Middle frontal gyrus (tissue), 1 donor: ENCODE measurements around the gene CSRNP3.

Experiments used
- DNase-seq: peaks from one replicate; pipeline ENCODE4 v3.0.0-alpha.2; 2015; ENCODE audit warnings: low spot score; ENCODE audit errors: extremely low spot score

CSRNP3 gene, protein sequence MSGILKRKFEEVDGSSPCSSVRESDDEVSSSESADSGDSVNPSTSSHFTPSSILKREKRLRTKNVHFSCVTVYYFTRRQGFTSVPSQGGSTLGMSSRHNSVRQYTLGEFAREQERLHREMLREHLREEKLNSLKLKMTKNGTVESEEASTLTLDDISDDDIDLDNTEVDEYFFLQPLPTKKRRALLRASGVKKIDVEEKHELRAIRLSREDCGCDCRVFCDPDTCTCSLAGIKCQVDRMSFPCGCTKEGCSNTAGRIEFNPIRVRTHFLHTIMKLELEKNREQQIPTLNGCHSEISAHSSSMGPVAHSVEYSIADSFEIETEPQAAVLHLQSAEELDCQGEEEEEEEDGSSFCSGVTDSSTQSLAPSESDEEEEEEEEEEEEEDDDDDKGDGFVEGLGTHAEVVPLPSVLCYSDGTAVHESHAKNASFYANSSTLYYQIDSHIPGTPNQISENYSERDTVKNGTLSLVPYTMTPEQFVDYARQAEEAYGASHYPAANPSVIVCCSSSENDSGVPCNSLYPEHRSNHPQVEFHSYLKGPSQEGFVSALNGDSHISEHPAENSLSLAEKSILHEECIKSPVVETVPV

DNA sequence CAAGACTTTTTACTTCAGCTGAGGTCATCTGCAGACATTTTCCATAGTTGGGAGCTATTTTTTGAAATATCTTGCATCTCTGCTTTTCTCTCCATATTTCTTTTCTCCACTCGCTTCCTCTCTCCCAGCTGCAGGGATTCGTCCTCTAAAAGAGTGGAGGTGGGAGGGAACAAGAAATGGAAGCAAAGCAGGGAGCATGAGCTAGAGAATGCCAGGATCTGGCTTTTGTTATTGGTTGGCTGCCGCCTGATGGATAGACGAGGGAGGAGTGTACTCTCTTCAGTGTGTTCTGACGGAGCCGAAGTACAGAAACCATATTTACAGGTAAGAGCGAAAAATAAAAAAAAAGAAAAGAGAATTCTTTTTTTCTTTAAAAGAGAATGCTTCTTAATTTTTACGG, at the start of gene CSRNP3:
CSRNP3 (plus strand) TSS at position 282 of the 400 bp plus-strand sequence. CDS start 125,368 bp downstream, outside the sequence.
- peak; percentile 85 for DNase-seq

DNA sequence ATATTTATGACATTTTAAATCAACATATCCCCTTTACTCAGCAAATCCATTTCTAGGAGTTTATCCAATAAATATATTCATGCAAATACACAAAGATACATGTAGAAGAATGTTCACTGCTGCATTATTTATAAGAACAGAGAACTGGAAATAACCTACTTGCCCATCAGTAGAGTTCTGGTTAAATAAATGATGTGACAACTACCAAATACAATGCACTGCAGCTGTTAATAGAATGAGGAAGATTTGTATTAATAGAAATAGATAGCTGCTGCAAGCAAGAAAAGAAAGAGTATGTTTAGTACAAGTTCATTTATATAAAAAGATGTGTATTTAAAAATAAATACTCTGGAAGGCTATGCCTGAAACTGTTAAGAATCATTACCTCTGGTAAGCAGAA, 49.3 kb upstream of the CSRNP3 start:
- DNase-seq, result no peak

DNA sequence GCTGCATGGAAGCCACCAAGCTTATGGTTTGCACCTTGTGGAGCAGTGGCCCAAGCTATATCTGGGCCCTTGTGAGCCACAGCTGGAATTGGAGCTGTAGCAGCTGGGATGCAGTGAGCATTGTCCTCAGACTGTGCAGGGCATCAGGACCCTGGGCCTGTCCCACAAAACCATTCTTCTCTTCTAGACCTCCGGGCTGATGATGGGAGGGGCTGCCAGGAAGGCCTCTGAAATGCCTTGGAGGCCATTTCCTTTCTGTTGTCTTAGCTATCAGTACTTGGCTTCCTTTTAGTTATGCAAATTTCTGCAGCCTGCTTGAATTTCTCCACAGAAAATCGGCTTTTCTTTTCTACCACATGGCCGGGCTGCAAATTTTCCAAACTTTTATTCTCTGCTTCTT, 46.4 kb upstream of the CSRNP3 start:
- DNase-seq, result no peak

DNA sequence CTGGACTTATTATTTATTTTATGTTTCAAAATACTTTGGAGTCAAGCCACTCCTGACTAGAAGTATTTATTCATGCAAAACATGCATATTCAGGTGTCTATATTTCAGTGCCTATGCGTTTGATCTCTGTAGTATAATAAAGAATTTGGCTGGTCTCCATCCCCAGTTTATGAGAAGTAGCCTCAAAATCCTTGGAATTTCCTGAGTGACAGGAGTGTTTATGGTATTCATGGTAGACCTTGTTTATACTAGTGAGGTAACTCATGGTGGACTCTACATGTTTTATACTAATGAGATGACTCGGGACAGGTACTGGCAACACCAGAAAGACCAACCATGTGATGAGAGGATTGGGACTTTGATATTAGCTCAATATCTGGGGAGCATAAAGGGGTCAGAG, 43.9 kb upstream of the CSRNP3 start:
- DNase-seq, result no peak

DNA sequence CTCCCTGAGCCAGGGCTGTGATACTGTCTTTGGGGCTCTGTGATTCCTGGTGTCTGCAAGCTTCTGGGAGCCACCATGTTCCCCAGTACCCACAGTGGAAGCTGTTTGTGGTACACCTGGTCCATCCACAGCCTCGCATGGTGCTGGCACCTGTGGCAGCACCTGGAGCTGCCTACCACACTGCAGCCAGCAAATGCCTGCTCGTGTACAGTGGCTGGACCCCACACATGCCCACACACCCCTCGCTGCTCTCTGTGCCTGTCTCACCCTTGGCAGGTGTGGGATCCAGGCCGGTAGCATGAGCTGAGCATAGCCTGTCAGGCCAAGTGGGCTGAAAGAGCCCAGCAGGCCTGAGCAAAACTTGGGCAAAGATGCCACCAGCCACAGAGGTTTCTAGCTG, 41.8 kb upstream of the CSRNP3 start:
- DNase-seq, result no peak

DNA sequence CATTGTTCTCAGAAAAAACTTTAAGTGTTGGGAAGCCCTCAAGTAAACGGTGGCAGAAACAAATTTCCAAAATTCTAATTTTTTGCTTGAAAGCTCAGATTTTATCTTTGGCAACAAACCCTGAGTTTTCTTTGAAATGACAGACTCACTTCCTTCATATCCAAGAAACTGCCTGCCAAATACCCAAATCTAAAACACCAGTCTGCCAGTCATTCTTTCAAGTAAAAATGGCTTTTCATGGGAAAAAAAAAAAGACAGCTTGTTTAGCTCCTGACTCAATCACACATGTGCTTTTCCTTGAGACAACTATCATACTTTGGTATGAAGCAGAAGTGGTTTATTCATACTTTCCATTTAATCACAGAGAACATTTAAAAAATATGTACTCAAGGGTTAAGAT, 40.6 kb upstream of the CSRNP3 start:
- no peak for DNase-seq

DNA sequence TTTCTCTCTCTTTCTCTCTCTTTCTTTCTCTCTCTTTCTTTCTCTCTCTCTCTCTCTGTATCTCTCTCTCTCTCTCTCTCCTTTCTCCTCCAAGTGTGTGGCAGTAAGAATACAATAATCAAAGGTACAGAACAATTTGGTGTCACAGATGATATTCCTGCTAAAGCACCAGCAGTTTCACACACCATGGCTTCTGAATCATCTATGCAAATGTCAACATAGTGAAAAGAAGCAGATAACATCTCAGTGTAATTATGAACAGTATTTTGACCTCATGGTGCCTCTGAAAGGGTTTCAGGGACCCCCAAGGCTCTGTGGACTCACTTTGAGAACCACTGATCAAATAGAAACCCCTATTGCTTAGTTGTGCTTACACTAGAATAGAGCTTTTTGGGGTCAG, 38.5 kb upstream of the CSRNP3 start:
- DNase-seq, result no peak

DNA sequence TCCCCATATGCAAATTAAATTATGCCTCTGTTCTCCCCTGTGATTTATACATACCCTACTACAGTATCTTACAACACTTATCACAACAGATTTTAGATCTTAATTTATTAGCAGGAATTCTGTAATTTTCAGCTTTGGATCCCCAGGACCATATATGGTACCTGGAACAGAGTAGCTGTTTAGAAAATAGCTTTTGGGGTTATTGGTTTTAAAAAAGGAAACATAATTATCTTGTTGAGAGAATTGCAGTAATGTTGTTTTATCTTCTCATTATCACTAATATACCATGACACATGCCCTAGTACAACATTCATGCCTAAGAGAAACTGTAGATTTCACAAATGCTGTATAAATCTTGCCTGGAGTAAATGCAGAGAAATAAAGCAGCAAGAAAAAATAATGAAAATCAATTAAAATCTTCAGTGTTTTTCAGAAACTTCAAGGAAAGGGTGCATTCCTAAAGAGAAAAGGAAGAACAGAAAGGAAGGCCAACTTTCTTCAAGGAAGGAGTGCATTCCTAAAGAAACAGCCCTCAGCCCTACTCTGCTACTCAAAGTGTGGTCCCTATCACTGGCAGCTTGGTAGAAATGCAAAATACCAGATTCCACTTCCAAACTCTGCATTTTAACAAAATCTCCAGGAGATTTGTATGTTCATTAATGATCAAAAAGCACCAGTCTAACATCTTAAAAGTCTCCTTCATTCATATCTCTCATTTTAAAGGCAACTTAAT, 37.1 kb upstream of the CSRNP3 start:
- DNase-seq, result no peak

DNA sequence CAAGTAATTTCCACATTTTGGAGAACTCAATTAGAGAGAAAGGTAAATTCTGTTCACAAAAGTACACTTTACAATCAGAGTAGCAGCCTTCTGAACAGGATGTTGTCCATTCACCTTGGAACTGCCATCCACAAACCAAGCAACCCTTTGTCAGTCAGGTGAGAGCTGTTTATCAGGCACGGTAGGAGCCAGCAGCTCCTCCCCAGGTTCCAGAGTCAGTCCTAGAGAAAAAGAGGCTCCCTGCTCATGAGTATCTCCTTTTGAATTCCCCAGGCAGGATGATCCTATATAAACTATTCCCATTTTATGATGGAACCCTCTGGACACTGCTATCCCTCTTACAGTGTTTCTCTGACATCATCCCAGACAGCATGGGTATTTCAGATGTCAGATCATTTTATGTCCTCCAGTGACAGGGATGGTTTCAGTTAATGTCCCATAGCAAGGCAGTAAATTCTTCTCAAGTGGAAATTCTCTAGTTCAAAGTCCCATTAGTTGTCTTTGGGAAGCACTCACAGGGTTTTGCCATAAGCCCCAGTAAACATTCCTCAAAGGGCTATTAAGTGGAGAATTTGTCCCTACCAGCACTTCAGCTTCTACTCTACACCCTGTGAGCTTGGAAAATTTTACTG, 34.5 kb upstream of the CSRNP3 start:
- no peak for DNase-seq

DNA sequence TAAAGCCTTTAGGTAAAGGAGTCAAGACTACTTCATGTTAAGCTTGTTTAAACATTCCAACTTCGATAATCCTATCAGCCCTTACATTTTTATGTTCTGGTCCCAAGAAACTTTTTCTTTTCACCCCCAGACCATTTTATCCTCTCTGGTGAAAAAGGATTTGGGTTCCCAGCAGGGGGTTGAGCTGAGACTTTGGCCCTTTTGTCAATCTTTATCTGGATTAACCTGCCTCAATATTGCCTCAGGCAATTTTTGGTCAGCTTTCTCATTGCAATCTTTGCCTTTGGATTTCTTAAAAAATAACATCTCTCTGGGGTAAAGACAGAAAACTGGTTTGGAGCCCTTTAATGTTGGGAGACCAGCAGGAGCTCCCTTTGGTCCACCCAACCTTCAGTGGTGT, 33.9 kb upstream of the CSRNP3 start:
- DNase-seq, result no peak

DNA sequence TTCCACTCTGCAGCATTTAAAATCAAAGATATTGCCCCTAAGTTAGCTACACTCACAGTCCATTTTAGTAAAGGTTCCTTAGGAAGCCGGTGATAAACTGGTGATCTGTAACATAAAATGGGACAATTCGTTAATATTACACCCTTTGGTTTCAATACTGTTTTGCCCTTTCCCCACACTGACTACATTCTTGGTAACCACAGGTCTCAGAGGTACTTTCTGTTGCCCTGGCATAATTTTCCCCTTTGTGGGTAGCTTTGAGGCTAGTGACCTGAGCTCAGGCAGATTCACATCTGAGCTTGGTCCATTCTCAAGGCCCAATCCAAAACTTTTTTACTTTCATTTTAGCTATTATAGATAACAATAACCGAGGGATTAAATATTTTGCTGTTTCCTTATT, 32.9 kb upstream of the CSRNP3 start:
- no peak for DNase-seq

DNA sequence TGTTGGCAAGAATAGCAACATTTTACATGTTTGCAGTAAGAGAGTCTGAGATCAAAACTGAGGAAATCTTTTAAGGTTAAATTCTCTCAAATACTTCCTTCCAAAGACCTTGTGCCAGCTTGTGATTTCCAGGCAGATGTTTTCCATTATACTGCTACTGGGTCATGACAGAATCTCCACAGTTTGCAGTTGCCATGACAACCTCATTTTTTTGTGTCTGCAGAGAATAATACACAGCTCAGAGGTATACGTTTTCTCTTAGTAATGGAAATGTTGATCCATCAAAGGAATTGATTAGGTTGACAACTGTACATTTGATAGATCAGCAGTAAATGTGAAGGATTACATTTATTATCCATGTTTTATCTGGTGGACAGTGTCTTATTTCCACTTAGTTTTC, 29.1 kb upstream of the CSRNP3 start:
- DNase-seq, result no peak

DNA sequence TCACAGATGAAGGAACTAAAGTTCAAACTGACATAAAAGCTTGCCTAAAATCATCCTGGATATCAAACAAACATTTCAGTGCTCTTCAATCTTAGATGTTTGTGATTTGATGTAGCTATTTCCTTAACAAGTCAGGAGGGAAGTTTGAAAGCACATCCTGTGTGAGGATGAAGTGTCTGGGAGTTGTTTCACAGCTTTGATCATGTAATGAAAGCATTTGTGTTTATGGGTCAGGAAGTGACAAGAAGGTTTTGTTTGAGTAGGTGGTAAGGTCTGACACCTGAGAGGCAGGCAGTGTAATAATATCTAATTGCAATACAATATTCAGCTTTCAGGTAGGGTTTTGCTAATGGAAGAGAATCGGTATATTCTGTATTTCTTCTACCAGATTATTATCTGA, 26.0 kb upstream of the CSRNP3 start:
- DNase-seq, result no peak

DNA sequence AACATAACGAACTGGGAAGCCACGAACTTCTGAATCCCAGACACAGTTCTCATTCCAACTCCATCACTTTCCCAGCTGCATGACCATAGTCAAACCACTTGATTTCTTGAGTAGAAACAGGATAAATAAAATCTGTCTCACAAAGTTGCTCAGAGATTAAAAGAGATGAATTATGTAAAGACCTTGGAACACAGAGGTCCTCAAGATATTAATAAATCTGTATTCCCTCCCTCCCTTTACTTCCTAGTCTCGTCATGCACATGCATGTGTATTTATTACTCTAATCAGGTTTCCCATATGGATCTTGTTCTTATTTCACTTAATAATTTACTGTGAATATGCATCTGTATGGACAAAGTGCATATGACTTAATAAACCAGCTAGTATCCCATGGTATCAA, 21.1 kb upstream of the CSRNP3 start:
- DNase-seq, result no peak

DNA sequence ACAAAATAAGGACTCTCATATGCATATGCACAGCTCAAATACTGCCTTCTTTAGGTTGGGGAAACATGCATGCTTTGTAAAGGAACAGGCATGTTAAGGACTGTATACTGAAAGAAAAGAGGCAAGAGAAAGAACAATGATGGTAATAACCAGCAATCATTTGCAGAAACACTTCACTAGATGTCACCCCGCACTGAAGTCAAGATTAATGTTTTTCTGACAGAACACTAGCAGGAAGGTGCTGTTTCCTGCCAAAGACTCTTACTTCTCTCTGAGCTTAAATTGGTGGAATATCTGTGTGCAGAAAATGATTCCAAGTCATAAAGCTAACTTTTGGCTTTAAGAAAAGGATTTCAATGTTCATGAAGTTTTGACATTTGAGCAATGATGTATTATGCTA, 19.3 kb upstream of the CSRNP3 start:
- no peak for DNase-seq

DNA sequence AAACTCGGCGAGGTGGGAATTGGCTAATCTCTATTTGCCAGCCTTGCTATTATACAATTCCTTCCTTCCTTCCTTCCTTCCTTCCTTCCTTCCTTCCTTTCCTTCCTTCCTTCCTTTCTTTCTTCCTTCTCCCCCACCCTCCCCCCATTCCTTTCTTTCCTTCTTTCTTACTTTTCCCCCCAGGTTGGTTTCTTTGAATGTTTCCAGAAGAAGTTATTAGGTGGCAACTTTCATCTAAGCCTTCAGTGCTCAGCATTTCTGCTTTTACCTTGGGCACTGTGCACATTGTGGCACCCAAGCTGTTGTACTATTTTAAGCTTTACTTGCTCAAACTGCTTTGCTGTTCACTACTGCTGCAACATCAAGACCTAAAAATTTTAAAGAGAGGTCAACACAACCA, 17.2 kb upstream of the CSRNP3 start:
- DNase-seq, result no peak

DNA sequence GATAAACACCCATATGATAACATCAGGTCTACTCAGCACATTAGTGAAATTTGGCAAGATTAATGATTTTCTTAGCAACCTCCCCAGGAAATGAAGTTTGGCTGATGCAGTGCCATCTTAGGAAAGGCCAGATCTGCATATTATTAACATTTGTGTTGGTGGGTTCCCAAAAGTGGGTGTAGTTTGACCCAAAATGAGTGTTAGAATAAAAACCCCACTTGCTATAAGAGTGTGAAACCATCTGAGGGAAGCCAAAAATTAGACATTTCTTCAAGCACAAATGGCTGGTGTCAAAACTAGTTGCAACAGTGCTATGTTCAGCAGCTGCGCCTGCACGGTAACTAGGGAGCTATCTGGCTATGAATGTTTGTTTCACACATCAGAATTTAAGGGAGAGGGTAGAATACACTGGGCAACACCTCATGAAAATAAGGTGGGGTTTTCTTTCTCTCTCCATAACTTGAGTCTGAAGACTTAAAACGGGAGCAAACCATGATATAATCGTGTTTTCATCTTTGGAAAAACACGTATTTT, 15.9 kb upstream of the CSRNP3 start:
- DNase-seq, result no peak

DNA sequence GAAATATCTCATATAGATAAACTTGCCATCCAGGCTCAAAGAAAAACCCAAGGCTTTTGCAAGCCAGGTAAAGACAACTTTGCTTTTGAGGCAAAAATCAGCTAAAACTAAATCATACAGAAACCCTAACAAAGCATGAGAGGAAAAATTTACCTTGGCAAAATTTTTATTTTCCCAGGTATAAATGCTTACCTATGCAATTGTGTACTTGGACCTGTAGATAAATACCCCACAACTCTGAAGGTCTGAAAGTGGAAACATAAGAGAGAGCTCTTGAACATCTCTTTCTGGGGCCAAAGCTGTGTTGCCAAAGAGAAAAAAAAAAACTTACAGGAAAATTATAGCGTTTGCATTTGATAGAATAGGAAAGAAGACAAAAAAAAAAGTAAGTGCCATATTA, 14.6 kb upstream of the CSRNP3 start:
- DNase-seq, result no peak

DNA sequence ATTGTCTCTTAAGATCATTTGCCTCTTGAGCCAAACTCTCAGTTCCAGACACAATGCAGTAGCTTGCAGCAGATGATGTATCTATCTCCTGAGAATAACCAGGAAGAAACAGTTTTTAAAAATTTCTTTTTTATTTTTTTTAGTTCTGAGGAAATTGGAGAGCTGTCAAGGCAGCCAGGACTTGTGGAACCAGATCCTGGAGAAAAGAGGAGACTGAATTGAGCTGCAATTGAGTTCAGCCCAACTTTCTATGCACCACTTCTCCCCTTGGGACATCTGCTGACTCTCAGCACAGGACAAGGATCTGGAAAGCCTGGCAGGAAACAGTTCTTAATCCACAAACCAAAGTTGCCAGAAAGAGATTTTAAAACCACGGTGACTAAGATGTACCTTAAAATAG, 13.5 kb upstream of the CSRNP3 start:
- DNase-seq, result no peak

DNA sequence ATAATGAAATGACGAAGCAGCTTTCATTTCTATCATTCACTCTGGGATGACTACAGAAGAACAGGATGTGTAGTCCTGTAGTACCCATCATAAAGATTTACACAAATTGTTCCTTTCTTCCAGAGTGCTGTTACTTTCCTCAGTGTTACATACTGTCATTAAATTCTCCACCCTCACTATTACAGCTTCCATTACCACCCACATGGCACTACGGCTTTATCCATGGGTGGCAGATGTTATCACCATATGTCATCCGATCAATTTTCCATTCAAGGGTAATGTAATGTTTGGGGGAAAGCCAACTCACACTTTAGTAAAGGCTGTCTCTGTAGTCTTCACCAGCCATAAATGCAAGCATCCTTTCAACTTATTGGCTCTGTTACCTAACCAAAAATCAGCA, 7.1 kb upstream of the CSRNP3 start:
- no peak for DNase-seq

DNA sequence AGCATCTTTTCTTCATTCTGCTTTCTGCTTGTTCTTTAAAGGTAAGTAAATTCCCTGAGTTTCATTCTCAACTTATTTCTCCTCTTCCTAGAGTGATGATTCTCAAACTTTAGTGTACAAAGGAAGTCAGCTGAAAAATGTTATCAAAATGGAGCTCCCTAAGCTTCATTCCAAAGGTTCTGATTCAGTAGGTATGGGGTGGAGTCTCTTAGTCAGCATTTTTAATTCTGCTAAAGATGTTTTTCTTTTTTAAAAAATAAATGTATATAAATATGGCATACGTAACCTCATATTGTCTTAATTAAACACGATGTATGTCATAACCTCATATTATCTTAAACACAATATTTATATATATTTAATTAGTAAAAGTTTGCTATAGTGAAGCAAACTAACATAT, 3.1 kb upstream of the CSRNP3 start:
- DNase-seq, result no peak

DNA sequence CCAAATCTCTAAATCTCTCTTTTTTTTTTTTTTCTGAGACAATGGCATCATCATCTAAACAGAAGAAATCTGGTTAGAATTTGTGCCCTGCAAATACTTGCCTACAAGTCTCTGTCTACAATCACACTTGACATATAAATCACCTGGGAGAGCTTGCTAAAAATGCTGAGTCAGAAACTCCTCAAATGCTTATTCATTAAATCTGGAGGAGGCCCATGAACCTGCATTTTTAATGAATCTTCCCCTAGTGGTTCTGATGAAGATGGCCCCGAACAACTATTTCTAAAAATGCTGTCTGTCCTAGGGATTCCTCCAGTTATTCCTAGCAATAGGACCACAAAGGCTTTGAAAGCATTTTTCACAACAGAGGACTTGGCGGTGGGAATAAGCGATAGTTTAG, 1.6 kb upstream of the CSRNP3 start:
- no peak for DNase-seq
